HG03439 (cell line): ENCODE data around the gene OTUD5.

Experiments used
- ATAC-seq: cut with Tn5 transposase; IDR thresholded peaks from one replicate; pipeline ENCODE4 v1.9.1; 2021; ENCODE audit warnings: mild to moderate bottlenecking, moderate library complexity; ENCODE audit not compliant: unreplicated experiment

OTUD5 gene

GRCh38 chrX:48938721-48939425 is 18.5 kb downstream of the OTUD5 start:
- ATAC-seq, result peak; percentile 60

- peak; percentile 53 for ATAC-seq
Observed at GRCh38 chrX:48937054-48937907, 20.1 kb downstream of the OTUD5 start.

GRCh38 chrX:48936429-48937053 is 20.9 kb downstream of the OTUD5 start:
- no peak for ATAC-seq

GRCh38 chrX:48935301-48935670 is 22.1 kb downstream of the OTUD5 start:
- no peak for ATAC-seq

- ATAC-seq, result no peak
Observed at GRCh38 chrX:48934581-48935300, 22.7 kb downstream of the OTUD5 start.

- ATAC-seq, result no peak
Observed at GRCh38 chrX:48933757-48934156, 23.6 kb downstream of the OTUD5 start.

GRCh38 chrX:48927736-48928382 is 29.5 kb downstream of the OTUD5 start:
- no peak for ATAC-seq

- no peak for ATAC-seq
Observed at GRCh38 chrX:48927123-48927522, 30.3 kb downstream of the OTUD5 start.

- no peak for ATAC-seq
Observed at GRCh38 chrX:48924270-48924669, 33.1 kb downstream of the OTUD5 start.

- ATAC-seq, result no peak
Observed at GRCh38 chrX:48923771-48924170, 33.6 kb downstream of the OTUD5 start.

- ATAC-seq, result no peak
Observed at GRCh38 chrX:48920718-48921104, 36.7 kb downstream of the OTUD5 start.

- no peak for ATAC-seq
Observed at GRCh38 chrX:48919947-48920717, 37.3 kb downstream of the OTUD5 start.

GRCh38 chrX:48919360-48919841 is 38.0 kb downstream of the OTUD5 start:
- peak; percentile 24 for ATAC-seq

GRCh38 chrX:48918643-48919340 is 38.6 kb downstream of the OTUD5 start, which contains the start of gene PIM2:
Gene PIM2 (minus strand): TSS chrX:48919024. CDS start chrX:48918834, 190 bp downstream.
- peak; percentile 65 for ATAC-seq

GRCh38 chrX:48918301-48918642 is 39.1 kb downstream of the OTUD5 start:
- ATAC-seq, result no peak

- peak; percentile 37 for ATAC-seq
Observed at GRCh38 chrX:48917139-48918001, 40.0 kb downstream of the OTUD5 start.

GRCh38 chrX:48914593-48915493 is 42.6 kb downstream of the OTUD5 start:
- ATAC-seq, result no peak
